Body of pancreas (tissue), 4 donors: ENCODE measurements around the gene KRT81. TPM values are rescaled to one million over a fixed set of nuclear protein-coding genes. Genes with fewer than 3 reads are reported as not detected.
"Not testable (repeated sequence)": the region's sequence is repeated elsewhere in the genome, so short reads cannot be mapped to it uniquely, and the experiment has no call there.

Source experiments
- ATAC-seq: fragments of 150-250 bp; one replicate; pipeline ENCODE4 v1.9.1; 2016
- DNase-seq, 4 donors: peaks; one replicate each; pipeline ENCODE4 v3.0.0-alpha.2; 2019
- H3K27ac ChIP-seq, 4 donors: fragments of 200-600 bp; sonication (generic); 1 replicate in 3 of 4; 2 replicates in 1 of 4; pipeline versions ENCODE4 v1.5.1 to v1.6.1; 2016 to 2019; ENCODE audit warnings: mild to moderate bottlenecking in 1 of 4, mixed read lengths in 1 of 4, moderate library complexity in 1 of 4
- H3K27me3 ChIP-seq, 2 donors: fragments of 200-600 bp; sonication (generic); one replicate each; pipeline ENCODE4 v1.6.0; 2016; ENCODE audit warnings: mild to moderate bottlenecking in 1 of 2
- H3K36me3 ChIP-seq, 2 donors: fragments of 200-600 bp; sonication (generic); replicated peaks in 1 of 2; 2 replicates each; pipeline ENCODE4 v1.5.1; 2016; ENCODE audit warnings: low read depth in 2 of 2; ENCODE audit not compliant: insufficient read depth in 1 of 2
- H3K4me1 ChIP-seq: fragments of 200-600 bp; sonication (generic); one replicate; pipeline ENCODE4 v1.6.0; 2016
- H3K4me3 ChIP-seq, 2 donors: fragments of 200-600 bp; sonication (generic); 1 replicate in 1 of 2; 2 replicates in 1 of 2; pipeline ENCODE4 v1.5.1; 2016 to 2019
- H3K9me3 ChIP-seq, 3 donors: fragments of 200-600 bp; sonication (generic); 1 replicate in 2 of 3; 2 replicates in 1 of 3; pipeline ENCODE4 v1.5.1; 2016
- CTCF ChIP-seq, 7 experiments: fragments of 450-650 bp in 4 of 7; fragments of 200-600 bp in 3 of 7; sonication (generic) in 3 of 7; IDR thresholded peaks; one replicate each; pipeline ENCODE4 v1.5.1; 2016 to 2019; ENCODE audit warnings: antibody characterized with exemption in 7 of 7
- POLR2A ChIP-seq, 3 donors: fragments of 450-650 bp; IDR thresholded peaks; one replicate each; pipeline ENCODE4 v1.6.1; 2016; ENCODE audit warnings: antibody characterized with exemption in 3 of 3, mild to moderate bottlenecking in 2 of 3
- WGBS, 2 donors: methylation state at CpG; one replicate each; pipeline ENCODE4 v1.1.5; 2017; 5-methylcytosine and 5-hydroxymethylcytosine counted together
- intact Hi-C: fragments of 100-400 bp; cut with DNase I; formaldehyde crosslinking; loops from one replicate; pipeline ENCODE4 v1.15.1; 2023
- total RNA-seq, 2 donors: library from RNA; depleted of rRNA; stranded (reverse); fragments of >200 nt; gene quantifications; one replicate each; pipeline ENCODE4 v1.1.0, GENCODE V29; 2016

The KRT81 gene
- total RNA-seq, 2 donors from 2014 or later, result not detected

DNA sequence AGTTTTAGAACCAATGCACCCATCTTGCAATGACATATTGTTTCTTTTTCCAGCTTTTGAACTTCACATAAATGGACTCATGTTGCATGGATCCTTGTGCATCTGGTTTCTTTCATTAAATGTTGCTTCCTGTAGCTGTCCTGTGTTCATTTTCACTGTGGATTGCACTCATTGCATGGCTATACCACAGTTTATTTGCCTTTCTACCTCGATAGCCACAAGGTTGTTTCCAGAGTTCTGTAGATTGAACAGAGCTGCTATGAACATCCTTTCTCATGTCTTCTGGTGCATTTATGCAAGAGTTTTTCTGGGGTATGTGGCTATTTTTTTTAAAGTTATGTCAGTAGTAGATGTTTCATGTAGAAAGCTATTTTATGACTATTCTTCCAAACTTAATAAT lies 3.5 kb upstream of the KRT81 start:
- DNase-seq (no peak), ATAC-seq (no peak)
- no peak for TF ChIP-seq CTCF (IDR thresholded peaks at IDR 0.05)
- no peak for TF ChIP-seq POLR2A (IDR thresholded peaks at IDR 0.05)
- no peak overlapping the region for H3K27ac ChIP-seq
- WGBS, 2 donors, result 32 to 43% methylated on average over 1 of the region's 1 CpG
- H3K27me3 ChIP-seq, result no peaks in the 10 kb centered on the region
- intact Hi-C loops, result no loop called here
- no peaks in the 10 kb centered on the region for H3K36me3 ChIP-seq
- no peaks in the 10 kb centered on the region for H3K4me1 ChIP-seq
- H3K9me3 ChIP-seq, result no peaks in the 10 kb centered on the region
- H3K4me3 ChIP-seq, result no peak overlapping the region

GRCh38 chr12:52293926-52294325 lies 2.6 kb upstream of the KRT81 start:
- H3K27ac ChIP-seq, result no peak overlapping the region
- no peak for DNase-seq
- H3K4me1 ChIP-seq, result no peaks in the 10 kb centered on the region
- no peak overlapping the region for H3K4me3 ChIP-seq
- no peak for ATAC-seq
- 92 to 100% methylated on average over 1 of the region's 1 CpG for WGBS, 2 donors
- H3K27me3 ChIP-seq, result no peaks in the 10 kb centered on the region
- TF ChIP-seq CTCF (IDR thresholded peaks at IDR 0.05) (no peak), POLR2A (IDR thresholded peaks at IDR 0.05) (no peak)
- intact Hi-C loops, result no loop called here
- no peaks in the 10 kb centered on the region for H3K36me3 ChIP-seq
- no peaks in the 10 kb centered on the region for H3K9me3 ChIP-seq

- H3K4me1 ChIP-seq, H3K27ac ChIP-seq, ATAC-seq, DNase-seq, intact Hi-C loops, H3K4me3 ChIP-seq, H3K36me3 ChIP-seq, H3K9me3 ChIP-seq, H3K27me3 ChIP-seq: not testable (repeated sequence)
- WGBS, 2 donors, result no CpG with 5 or more reads among the region's 5 CpGs
Observed at GRCh38 chr12:52290483-52291134, 725 bp downstream of the KRT81 start.

- H3K9me3 ChIP-seq, ATAC-seq, H3K4me3 ChIP-seq, intact Hi-C loops, H3K27ac ChIP-seq, DNase-seq, H3K27me3 ChIP-seq, H3K4me1 ChIP-seq, H3K36me3 ChIP-seq: not testable (repeated sequence)
- 80 to 89% methylated on average over 14 to 17 of the region's 17 CpGs for WGBS, 2 donors
Observed at GRCh38 chr12:52287816-52288805, 3.2 kb downstream of the KRT81 start.

- DNase-seq, H3K9me3 ChIP-seq, H3K36me3 ChIP-seq, H3K4me3 ChIP-seq, H3K27me3 ChIP-seq, ATAC-seq, H3K4me1 ChIP-seq, H3K27ac ChIP-seq, intact Hi-C loops: not testable (repeated sequence)
- WGBS, 2 donors, result 86 to 91% methylated on average over 15 to 18 of the region's 21 CpGs
- peak in 1 of 7 experiments; percentile 6 for TF ChIP-seq CTCF (IDR thresholded peaks at IDR 0.05)
Observed at GRCh38 chr12:52286857-52287785, 4.2 kb downstream of the KRT81 start.
